Measurements from ENCODE around the gene MTNR1A. TPM values are rescaled to one million over a fixed set of nuclear protein-coding genes. Genes with fewer than 3 reads are reported as not detected.

The MTNR1A gene
- polyA plus RNA-seq, 1 donor (not counting 4 experiments of a cell fraction or from before 2014, with no cell fraction given) = 0.12 TPM

DNA sequence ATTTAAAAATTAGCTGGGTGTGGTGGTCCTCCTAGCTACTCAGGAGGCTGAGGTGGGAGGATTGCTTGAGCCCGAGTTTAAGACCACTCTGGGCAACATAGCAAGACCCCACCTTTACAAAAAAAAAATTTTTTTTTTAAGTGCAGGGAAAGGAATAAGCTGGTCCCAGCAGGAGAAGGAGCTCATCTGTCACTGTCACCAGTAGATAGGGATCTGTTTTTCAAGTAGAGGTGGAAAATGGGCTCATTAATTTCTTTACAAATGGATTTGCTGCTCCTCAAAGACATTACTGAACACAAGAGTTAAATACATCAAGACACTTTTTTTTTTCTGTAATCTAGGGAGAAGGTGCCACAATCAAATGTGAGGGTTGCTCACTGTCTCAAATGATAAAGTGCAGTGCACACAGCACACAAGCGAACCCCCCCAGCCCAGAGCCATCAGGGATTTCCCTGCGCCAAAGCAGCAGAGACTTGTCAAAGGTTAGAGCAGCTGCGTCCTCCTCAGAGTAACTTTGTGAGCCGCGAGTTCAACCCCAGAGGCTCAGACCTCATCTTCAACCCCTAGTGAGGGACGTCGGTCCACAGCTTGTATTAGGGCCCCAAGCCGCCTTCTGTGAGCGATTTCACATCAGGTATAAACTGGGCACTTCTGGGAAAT is 14.3 kb upstream of the MTNR1A start:
- Histone ChIP-seq H3K4me2 (ENCODE audit: control insufficient read depth, extremely low read depth, insufficient read depth, low read depth, low read length) (peak overlapping the region; percentile 90), H4K20me1 (ENCODE audit: control insufficient read depth, extremely low read depth, insufficient read depth, low read length) (no peaks in the 10 kb centered on the region), H3K79me2 (ENCODE audit: control insufficient read depth, insufficient read depth, low read length) (no peaks in the 10 kb centered on the region), H3K4me3 (ENCODE audit: control insufficient read depth in 2 of 3, extremely low read depth in 1 of 3, insufficient read depth in 2 of 3, low read depth in 1 of 3, low read length in 3 of 3) (peak overlapping the region in 2 of 3 experiments; percentile 40 to 52), H3K9me1 (ENCODE audit: control insufficient read depth, extremely low read depth, insufficient read depth, low read length) (no peaks in the 10 kb centered on the region), H3K9me3 (ENCODE audit: control insufficient read depth, low read depth, low read length) (no peaks in the 10 kb centered on the region), H3K4me1 (ENCODE audit: control insufficient read depth, extremely low read depth, insufficient read depth, low read length) (peaks cover 5% of the 10 kb centered on the region), H3K36me3 (ENCODE audit: control insufficient read depth in 2 of 2, extremely low read depth in 1 of 2, insufficient read depth in 2 of 2, low read length in 2 of 2) (no peaks in the 10 kb centered on the region), H3K27me3 (ENCODE audit: control insufficient read depth, extremely low read depth, insufficient read depth, low read length) (no peaks in the 10 kb centered on the region), H3K9ac (ENCODE audit: control insufficient read depth, extremely low read depth, insufficient read depth, low read length) (peak overlapping the region; percentile 51), H3K27ac (ENCODE audit: control insufficient read depth, insufficient read depth, low read length) (no peak overlapping the region), H2AFZ (ENCODE audit: control insufficient read depth, low read length) (peak overlapping the region; percentile 59)
- FAIRE-seq (no peak), DNase-seq (ENCODE audit: low read depth, low spot score) (no peak)
- dilution Hi-C loops (cut with MboI; ENCODE audit: extremely low pct_ligation_motif_present, low sequenced_read_pairs) = no loop called here
- TF ChIP-seq EZH2 (IDR thresholded peaks at IDR 0.05; ENCODE audit: low read length) (no peak), CTCF (optimal IDR thresholded peaks at IDR 0.05 in 1 of 3, IDR thresholded peaks at IDR 0.05 in 1 of 3, conservative IDR thresholded peaks at IDR 0.05 in 1 of 3; ENCODE audit: extremely low read depth in 1 of 3, insufficient read depth in 2 of 3, low read length in 3 of 3) (no peak)

- Histone ChIP-seq H3K9me3 (ENCODE audit: control insufficient read depth, low read depth, low read length) (no peaks in the 10 kb centered on the region), H3K4me2 (ENCODE audit: control insufficient read depth, extremely low read depth, insufficient read depth, low read depth, low read length) (no peak overlapping the region), H3K27ac (ENCODE audit: control insufficient read depth, insufficient read depth, low read length) (no peak overlapping the region), H3K27me3 (ENCODE audit: control insufficient read depth, extremely low read depth, insufficient read depth, low read length) (no peaks in the 10 kb centered on the region), H3K9me1 (ENCODE audit: control insufficient read depth, extremely low read depth, insufficient read depth, low read length) (no peaks in the 10 kb centered on the region), H4K20me1 (ENCODE audit: control insufficient read depth, extremely low read depth, insufficient read depth, low read length) (no peaks in the 10 kb centered on the region), H2AFZ (ENCODE audit: control insufficient read depth, low read length) (no peak overlapping the region), H3K79me2 (ENCODE audit: control insufficient read depth, insufficient read depth, low read length) (no peaks in the 10 kb centered on the region), H3K9ac (ENCODE audit: control insufficient read depth, extremely low read depth, insufficient read depth, low read length) (no peak overlapping the region), H3K36me3 (ENCODE audit: control insufficient read depth in 2 of 2, extremely low read depth in 1 of 2, insufficient read depth in 2 of 2, low read length in 2 of 2) (no peaks in the 10 kb centered on the region), H3K4me3 (ENCODE audit: control insufficient read depth in 2 of 3, extremely low read depth in 1 of 3, insufficient read depth in 2 of 3, low read depth in 1 of 3, low read length in 3 of 3) (no peak overlapping the region), H3K4me1 (ENCODE audit: control insufficient read depth, extremely low read depth, insufficient read depth, low read length) (peaks cover 5% of the 10 kb centered on the region)
- TF ChIP-seq CTCF (optimal IDR thresholded peaks at IDR 0.05 in 1 of 3, IDR thresholded peaks at IDR 0.05 in 1 of 3, conservative IDR thresholded peaks at IDR 0.05 in 1 of 3; ENCODE audit: extremely low read depth in 1 of 3, insufficient read depth in 2 of 3, low read length in 3 of 3) = no peak
- no peak for TF ChIP-seq EZH2 (IDR thresholded peaks at IDR 0.05; ENCODE audit: low read length)
- dilution Hi-C loops (cut with MboI; ENCODE audit: extremely low pct_ligation_motif_present, low sequenced_read_pairs) = no loop called here
- DNase-seq (ENCODE audit: low read depth, low spot score) = no peak
- no peak for FAIRE-seq
Measured at GRCh38 chr4:186566068-186566467, 10.7 kb upstream of the MTNR1A start.

All from keratinocyte (primary cell).